Neural cell (in vitro differentiated cells): ENCODE results near the gene UQCRC1. TPM values are rescaled to one million over a fixed set of nuclear protein-coding genes. Genes with fewer than 3 reads are reported as not detected.

Experiments
- H2AFZ ChIP-seq: fragments of 200-600, 300-800 bp; sonication (generic), shearing (Covaris generic); 2 replicates; pipeline ENCODE4 v1.6.0; 2014; ENCODE audit warnings: low read depth, mild to moderate bottlenecking, antibody characterized with exemption, low read length, moderate library complexity
- H3F3A ChIP-seq: fragments of 200-600 bp; shearing (Covaris generic); 2 replicates; pipeline ENCODE4 v1.6.1; 2016; ENCODE audit warnings: mild to moderate bottlenecking, moderate library complexity, mixed read lengths, antibody characterized with exemption, low read length; ENCODE audit not compliant: insufficient read depth, poor library complexity, severe bottlenecking
- H3K27ac ChIP-seq: fragments of 200-600, 300-800 bp; sonication (generic), shearing (Covaris generic); 2 replicates; pipeline ENCODE4 v1.5.1; 2014; ENCODE audit warnings: mild to moderate bottlenecking, low read length, moderate library complexity
- H3K27me3 ChIP-seq: fragments of 300-800, 200-600 bp; sonication (generic), shearing (Covaris generic); 2 replicates; pipeline ENCODE4 v1.6.0; 2014; ENCODE audit warnings: mild to moderate bottlenecking, low read depth, low read length, moderate library complexity; ENCODE audit not compliant: insufficient read depth
- H3K36me3 ChIP-seq: fragments of 300-800, 200-600 bp; sonication (generic), shearing (Covaris generic); 2 replicates; pipeline ENCODE4 v1.5.1; 2014; ENCODE audit warnings: mild to moderate bottlenecking, antibody characterized with exemption, low read length, moderate library complexity; ENCODE audit not compliant: insufficient read depth
- H3K4me2 ChIP-seq: fragments of 300-800, 200-600 bp; sonication (generic), shearing (Covaris generic); 2 replicates; pipeline ENCODE4 v1.6.0; 2014; ENCODE audit warnings: mild to moderate bottlenecking, low read length
- H3K4me3 ChIP-seq: fragments of 300-800, 200-600 bp; sonication (generic), shearing (Covaris generic); 2 replicates; pipeline ENCODE4 v1.5.1; 2014; ENCODE audit warnings: mild to moderate bottlenecking, low read length, moderate library complexity
- H3K79me2 ChIP-seq: fragments of 200-600 bp; shearing (Covaris generic); replicated peaks from 2 replicates; pipeline ENCODE4 v1.6.0; 2014; ENCODE audit warnings: mild to moderate bottlenecking, low read length, moderate library complexity; ENCODE audit not compliant: insufficient read depth
- H3K9ac ChIP-seq: fragments of 300-800, 200-600 bp; sonication (generic), shearing (Covaris generic); 2 replicates; pipeline ENCODE4 v1.6.1; 2016; ENCODE audit warnings: mild to moderate bottlenecking, low read length, mixed read lengths
- H3K9me2 ChIP-seq: fragments of 200-600 bp; shearing (Covaris generic); 2 replicates; pipeline ENCODE4 v1.6.1; 2016; ENCODE audit warnings: mild to moderate bottlenecking, low read length, mixed read lengths; ENCODE audit not compliant: insufficient read depth
- H3K9me3 ChIP-seq: fragments of 200-600, 300-800 bp; sonication (generic), shearing (Covaris generic); 2 replicates; pipeline ENCODE4 v1.6.1; 2016; ENCODE audit warnings: mild to moderate bottlenecking, mixed run types, low read length, moderate library complexity, mixed read lengths
- H4K20me1 ChIP-seq: fragments of 200-600 bp; shearing (Covaris generic); 2 replicates; pipeline ENCODE4 v1.6.1; 2016; ENCODE audit warnings: mild to moderate bottlenecking, mixed run types; ENCODE audit not compliant: insufficient read depth
- CTCF ChIP-seq: fragments of 450-650 bp; IDR thresholded peaks from 2 replicates; pipeline ENCODE4 v1.5.1; 2014; ENCODE audit warnings: antibody characterized with exemption, mild to moderate bottlenecking, moderate library complexity; ENCODE audit not compliant: poor library complexity, severe bottlenecking
- EP300 ChIP-seq: fragments of 450-650 bp; conservative IDR thresholded peaks from 2 replicates; pipeline ENCODE4 v1.6.1; 2014; ENCODE audit warnings: antibody characterized with exemption, mild to moderate bottlenecking, moderate library complexity; ENCODE audit not compliant: poor library complexity, severe bottlenecking
- EZH2 ChIP-seq: fragments of 200-600, 300-800 bp; shearing (Covaris generic), sonication (generic); IDR thresholded peaks from 2 replicates; pipeline ENCODE4 v1.6.1; 2014; ENCODE audit warnings: antibody characterized with exemption, low read length, borderline replicate concordance, mild to moderate bottlenecking; ENCODE audit not compliant: insufficient read depth, poor library complexity, severe bottlenecking
- MXI1 ChIP-seq: fragments of 450-650 bp; conservative IDR thresholded peaks from 2 replicates; pipeline ENCODE4 v1.6.1; 2014; ENCODE audit warnings: antibody characterized with exemption, mild to moderate bottlenecking; ENCODE audit not compliant: poor library complexity, severe bottlenecking
- POLR2AphosphoS5 ChIP-seq: IDR thresholded peaks from 2 replicates; pipeline ENCODE4 v1.6.1; 2012
- RAD21 ChIP-seq: fragments of 450-650 bp; conservative IDR thresholded peaks from 2 replicates; pipeline ENCODE4 v1.6.1; 2014; ENCODE audit warnings: antibody characterized with exemption, mild to moderate bottlenecking, moderate library complexity
- REST ChIP-seq: IDR thresholded peaks from 2 replicates; pipeline ENCODE4 v1.6.1; 2012; ENCODE audit warnings: borderline replicate concordance
- SMC3 ChIP-seq: fragments of 450-650 bp; conservative IDR thresholded peaks from 2 replicates; pipeline ENCODE4 v1.6.1; 2014; ENCODE audit warnings: antibody characterized with exemption, mild to moderate bottlenecking, moderate library complexity; ENCODE audit not compliant: poor library complexity
- TAF1 ChIP-seq: IDR thresholded peaks from 2 replicates; pipeline ENCODE4 v1.6.1; 2012; ENCODE audit warnings: low read depth
- polyA plus RNA-seq: library from polyadenylated mRNA; depleted of rRNA; stranded (reverse); fragments of >200 nt; gene quantifications from 2 replicates; pipeline ENCODE4 v1.2.3, GENCODE V29; 2014

The UQCRC1 gene
- polyA plus RNA-seq, 1 donor from 2014 or later: 333 TPM

- H3K9ac ChIP-seq: no peak overlapping the region
- peaks cover 20% of the 10 kb centered on the region for H3K79me2 ChIP-seq
- H3K9me2 ChIP-seq: no peaks in the 10 kb centered on the region
- no peaks in the 10 kb centered on the region for H3F3A ChIP-seq
- TF ChIP-seq EP300 (no peak), REST (no peak), CTCF (no peak), RAD21 (no peak), POLR2AphosphoS5 (no peak)
- no peaks in the 10 kb centered on the region for H4K20me1 ChIP-seq
- no peak overlapping the region for H3K4me2 ChIP-seq
- H3K27me3 ChIP-seq: no peaks in the 10 kb centered on the region
- H3K27ac ChIP-seq: no peak overlapping the region
- H3K4me3 ChIP-seq: no peak overlapping the region
- H3K36me3 ChIP-seq: no peaks in the 10 kb centered on the region
- H3K9me3 ChIP-seq: no peaks in the 10 kb centered on the region
- H2AFZ ChIP-seq: no peak overlapping the region
Observed at GRCh38 chr3:48607519-48607918, 1.9 kb downstream of the UQCRC1 start.

- Histone ChIP-seq H3K36me3 (no peaks in the 10 kb centered on the region), H3K9ac (no peak overlapping the region), H2AFZ (no peak overlapping the region), H3K27ac (no peak overlapping the region), H3K79me2 (no peaks in the 10 kb centered on the region), H3F3A (no peaks in the 10 kb centered on the region), H4K20me1 (no peaks in the 10 kb centered on the region), H3K4me3 (no peak overlapping the region), H3K9me3 (no peaks in the 10 kb centered on the region), H3K4me2 (no peak overlapping the region), H3K27me3 (no peaks in the 10 kb centered on the region), H3K9me2 (no peaks in the 10 kb centered on the region)
- TF ChIP-seq EZH2 (no peak), TAF1 (no peak), POLR2AphosphoS5 (no peak), REST (no peak), EP300 (no peak), RAD21 (no peak), MXI1 (no peak), SMC3 (no peak), CTCF (no peak)
Observed at GRCh38 chr3:48601622-48601994, 7.8 kb downstream of the UQCRC1 start.
